CD14-positive monocyte (primary cell): ENCODE results near the gene SNHG17. TPM values are rescaled to one million over a fixed set of nuclear protein-coding genes. Genes with fewer than 3 reads are reported as not detected.
A peak's percentile ranks its signal among the peaks of the same experiment; 100 is the strongest.
"Not testable (repeated sequence)": the region's sequence is repeated elsewhere in the genome, so short reads cannot be mapped to it uniquely, and the experiment has no call there.

ENCODE experiments used
- DNase-seq, 3 donors: peaks; one replicate each; pipeline ENCODE4 v3.0.0-alpha.2; 2011 to 2022
- H2AFZ ChIP-seq: 2 replicates; pipeline ENCODE4 v1.6.0; 2012; ENCODE audit warnings: mild to moderate bottlenecking, low read depth, low read length, inconsistent platforms; ENCODE audit not compliant: insufficient read depth, poor library complexity, severe bottlenecking
- H3K27ac ChIP-seq, 2 donors: 1 replicate in 1 of 2; 2 replicates in 1 of 2; pipeline ENCODE4 v1.5.1; 2012 to 2013; ENCODE audit warnings: low read length in 2 of 2, control low read depth in 1 of 2, inconsistent platforms in 1 of 2, low read depth in 1 of 2, mild to moderate bottlenecking in 1 of 2
- H3K27me3 ChIP-seq, 2 donors: one replicate each; pipeline versions ENCODE4 v1.6.0 to v1.6.1; 2011 to 2013; ENCODE audit warnings: low read length in 2 of 2; ENCODE audit not compliant: control insufficient read depth in 2 of 2, insufficient read depth in 2 of 2
- H3K36me3 ChIP-seq, 2 donors: replicated peaks in 1 of 2; 1 replicate in 1 of 2; 2 replicates in 1 of 2; pipeline versions ENCODE4 v1.5.1 to v1.6.1; 2012 to 2013; ENCODE audit warnings: low read length in 2 of 2, control low read depth in 1 of 2, inconsistent platforms in 1 of 2, mild to moderate bottlenecking in 1 of 2; ENCODE audit not compliant: insufficient read depth in 2 of 2, control insufficient read depth in 1 of 2
- H3K4me1 ChIP-seq, 2 donors: 1 replicate in 1 of 2; 2 replicates in 1 of 2; pipeline versions ENCODE4 v1.5.1 to v1.6.1; 2012 to 2013; ENCODE audit warnings: low read length in 2 of 2, control low read depth in 1 of 2, inconsistent platforms in 1 of 2, mild to moderate bottlenecking in 1 of 2, moderate library complexity in 1 of 2; ENCODE audit not compliant: insufficient read depth in 2 of 2, control insufficient read depth in 1 of 2
- H3K4me2 ChIP-seq: replicated peaks from 2 replicates; pipeline ENCODE3; 2012; ENCODE audit warnings: low read length, moderate library complexity, mild to moderate bottlenecking; ENCODE audit not compliant: poor library complexity, severe bottlenecking; ENCODE audit errors: extremely low read depth
- H3K4me3 ChIP-seq, 3 experiments: fragments of 200-600 bp in 1 of 3; sonication (generic) in 1 of 3; replicated peaks in 1 of 3; 1 replicate in 2 of 3; 2 replicates in 1 of 3; pipeline ENCODE4 v1.5.1; 2011 to 2013; ENCODE audit warnings: low read length in 3 of 3, mild to moderate bottlenecking in 3 of 3, control low read depth in 2 of 3, low read depth in 2 of 3, inconsistent platforms in 1 of 3, moderate library complexity in 1 of 3
- H3K79me2 ChIP-seq: 2 replicates; pipeline ENCODE4 v1.6.0; 2012; ENCODE audit warnings: mild to moderate bottlenecking, control low read depth, inconsistent platforms, low read length, moderate library complexity; ENCODE audit not compliant: insufficient read depth
- H3K9ac ChIP-seq: 2 replicates; pipeline ENCODE4 v1.6.0; 2017; ENCODE audit warnings: low read length, mild to moderate bottlenecking; ENCODE audit not compliant: insufficient read depth, poor library complexity, severe bottlenecking
- H3K9me3 ChIP-seq, 2 donors: replicated peaks in 1 of 2; 1 replicate in 1 of 2; 2 replicates in 1 of 2; pipeline versions ENCODE4 v1.5.1 to v1.6.1; 2012 to 2013; ENCODE audit warnings: low read length in 2 of 2, control low read depth in 1 of 2; ENCODE audit not compliant: control insufficient read depth in 1 of 2, insufficient read depth in 1 of 2
- H4K20me1 ChIP-seq: 2 replicates; pipeline ENCODE4 v1.6.0; 2012; ENCODE audit warnings: mild to moderate bottlenecking, low read length, control low read depth, moderate library complexity; ENCODE audit not compliant: insufficient read depth
- H3K27ac Mint-ChIP-seq, 7 donors: one replicate each; pipeline ENCODE4 v1.8.0; 2020; ENCODE audit warnings: mild to moderate bottlenecking in 7 of 7, mixed read lengths in 7 of 7, moderate library complexity in 6 of 7, inconsistent platforms in 2 of 7
- H3K27me3 Mint-ChIP-seq, 3 donors: one replicate each; pipeline ENCODE4 v1.8.0; 2021 to 2022; ENCODE audit warnings: low read depth in 3 of 3, mild to moderate bottlenecking in 3 of 3, mixed read lengths in 3 of 3, moderate library complexity in 3 of 3, inconsistent platforms in 1 of 3
- H3K36me3 Mint-ChIP-seq, 2 donors: one replicate each; pipeline ENCODE4 v1.8.0; 2020; ENCODE audit warnings: mixed read lengths in 2 of 2, inconsistent platforms in 1 of 2, mild to moderate bottlenecking in 1 of 2
- H3K4me1 Mint-ChIP-seq: one replicate; pipeline ENCODE4 v1.8.0; 2020; ENCODE audit warnings: mild to moderate bottlenecking, mixed read lengths
- H3K4me3 Mint-ChIP-seq, 2 donors: one replicate each; pipeline ENCODE4 v1.8.0; 2020; ENCODE audit warnings: mild to moderate bottlenecking in 2 of 2, mixed read lengths in 2 of 2, moderate library complexity in 1 of 2
- H3K9me3 Mint-ChIP-seq, 7 donors: one replicate each; pipeline ENCODE4 v1.8.0; 2020 to 2022; ENCODE audit warnings: mixed read lengths in 7 of 7, mild to moderate bottlenecking in 6 of 7, moderate library complexity in 6 of 7, inconsistent platforms in 2 of 7
- WGBS: methylation state at CpG from one replicate; pipeline ENCODE4 v1.1.5; 2013; ENCODE audit warnings: missing lambda C conversion rate; ENCODE audit not compliant: insufficient coverage; 5-methylcytosine and 5-hydroxymethylcytosine counted together
- intact Hi-C, 2 donors: fragments of 100-400 bp; cut with micrococcal nuclease; formaldehyde crosslinking; loops; one replicate each; pipeline versions ENCODE4 v1.15.0 to v1.15.1; 2023
- polyA plus RNA-seq, 3 donors: library from polyadenylated mRNA; depleted of rRNA in 1 of 3; unstranded in 2 of 3; stranded (reverse) in 1 of 3; fragments of 300-500 nt in 2 of 3; fragments of >200 nt in 1 of 3; fragmentation: Illumina TruSeq in 2 of 3; gene quantifications; 1 replicate in 2 of 3; 2 replicates in 1 of 3; pipeline ENCODE4 v1.2.3, GENCODE V29; 2012 to 2021
- TF ChIP-seq, protein P1 (sequence below): fragments of 200-600 bp; IDR thresholded peaks from one replicate; pipeline ENCODE4 v1.8.0; 2022; ENCODE audit warnings: antibody characterized with exemption, mild to moderate bottlenecking

Gene SNHG17
- polyA plus RNA-seq, 3 donors, result 10.1 to 32.4 (median 29.2) TPM

DNA sequence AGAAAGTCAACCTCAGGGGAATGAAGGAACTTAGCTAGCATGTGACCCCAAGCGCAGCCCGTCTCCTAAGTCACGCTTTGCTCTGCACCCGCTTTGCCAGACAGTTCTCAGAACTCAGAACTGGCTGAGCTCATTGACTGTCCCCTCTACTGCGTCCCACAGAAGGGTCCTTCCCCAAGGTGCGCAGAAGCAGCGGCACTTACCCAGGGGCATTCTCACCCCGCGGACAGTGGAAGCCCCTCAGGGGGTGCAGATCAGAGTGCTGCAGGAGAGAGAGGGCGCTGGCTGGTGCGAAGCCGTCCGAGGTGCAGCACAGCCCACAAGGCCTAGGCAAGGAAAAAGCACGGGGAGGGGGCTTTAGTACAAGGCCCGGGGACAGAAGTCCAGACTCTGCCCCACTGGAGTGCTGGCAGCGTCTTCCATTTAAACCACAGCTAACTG is 807 bp downstream of the SNHG17 start:
- peak overlapping the region; percentile 94 to 96 for H3K4me3 Mint-ChIP-seq
- peaks cover 18% of the 10 kb centered on the region for H3K4me1 Mint-ChIP-seq

GRCh38 chr20:38433304-38433972 is 1.7 kb downstream of the SNHG17 start:
- H3K9me3 Mint-ChIP-seq, result peaks cover 0 to 5% (median 0%) of the 10 kb centered on the region in 7 donors
- Histone ChIP-seq H3K79me2 (peaks cover 62% of the 10 kb centered on the region), H3K4me3 (peak overlapping the region in 1 of 3 experiments; percentile 82), H3K4me2 (peak overlapping the region; percentile 87), H3K9ac (peak overlapping the region; percentile 87), H3K4me1 (peaks cover 16 to 20% of the 10 kb centered on the region in 2 donors), H3K9me3 (no peaks in the 10 kb centered on the region), H2AFZ (no peak overlapping the region), H3K27me3 (no peaks in the 10 kb centered on the region), H3K36me3 (peaks cover 45 to 56% of the 10 kb centered on the region in 2 donors), H3K27ac (peak overlapping the region in 1 of 2 donors; percentile 88), H4K20me1 (peaks cover 56% of the 10 kb centered on the region)
- peak overlapping the region; percentile 94 to 96 for H3K4me3 Mint-ChIP-seq
- intact Hi-C loops, result loop anchor here in 1 of 2 donors (10.0 kb wide), 1 partner anchor 399 kb away; the partner anchor contains the start of genes RPRD1B and TTI1
- H3K27me3 Mint-ChIP-seq, result peaks cover 3 to 10% (median 6%) of the 10 kb centered on the region in 3 donors
- peak overlapping the region in 5 of 7 donors; percentile 37 to 94 (median 85) for H3K27ac Mint-ChIP-seq
- WGBS, result 91% methylated on average over 3 of the region's 9 CpGs
- H3K4me1 Mint-ChIP-seq, result peaks cover 18% of the 10 kb centered on the region
- H3K36me3 Mint-ChIP-seq, result peaks cover 49 to 56% of the 10 kb centered on the region in 2 donors
- no peak for DNase-seq
- TF ChIP-seq, protein P1, sequence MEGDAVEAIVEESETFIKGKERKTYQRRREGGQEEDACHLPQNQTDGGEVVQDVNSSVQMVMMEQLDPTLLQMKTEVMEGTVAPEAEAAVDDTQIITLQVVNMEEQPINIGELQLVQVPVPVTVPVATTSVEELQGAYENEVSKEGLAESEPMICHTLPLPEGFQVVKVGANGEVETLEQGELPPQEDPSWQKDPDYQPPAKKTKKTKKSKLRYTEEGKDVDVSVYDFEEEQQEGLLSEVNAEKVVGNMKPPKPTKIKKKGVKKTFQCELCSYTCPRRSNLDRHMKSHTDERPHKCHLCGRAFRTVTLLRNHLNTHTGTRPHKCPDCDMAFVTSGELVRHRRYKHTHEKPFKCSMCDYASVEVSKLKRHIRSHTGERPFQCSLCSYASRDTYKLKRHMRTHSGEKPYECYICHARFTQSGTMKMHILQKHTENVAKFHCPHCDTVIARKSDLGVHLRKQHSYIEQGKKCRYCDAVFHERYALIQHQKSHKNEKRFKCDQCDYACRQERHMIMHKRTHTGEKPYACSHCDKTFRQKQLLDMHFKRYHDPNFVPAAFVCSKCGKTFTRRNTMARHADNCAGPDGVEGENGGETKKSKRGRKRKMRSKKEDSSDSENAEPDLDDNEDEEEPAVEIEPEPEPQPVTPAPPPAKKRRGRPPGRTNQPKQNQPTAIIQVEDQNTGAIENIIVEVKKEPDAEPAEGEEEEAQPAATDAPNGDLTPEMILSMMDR, result no peak

More for the DNA sequence above, 807 bp downstream of the SNHG17 start:
- peaks cover 16 to 20% of the 10 kb centered on the region in 2 donors for H3K4me1 ChIP-seq
- peak overlapping the region; percentile 85 to 94 (median 93) for H3K27ac Mint-ChIP-seq
- peak overlapping the region; percentile 85 to 88 for H3K27ac ChIP-seq
- peaks cover 47% of the 10 kb centered on the region for H4K20me1 ChIP-seq
- H3K36me3 ChIP-seq, result peaks cover 36 to 47% of the 10 kb centered on the region in 2 donors
- intact Hi-C loops, result loop anchor here in 1 of 2 donors (10.0 kb wide), 1 partner anchor 400 kb away; the partner anchor contains the start of genes RPRD1B and TTI1
- no peaks in the 10 kb centered on the region for H3K9me3 ChIP-seq
- no peaks in the 10 kb centered on the region for H3K27me3 ChIP-seq
- TF ChIP-seq, protein P1, result no peak
- 0% methylated on average over 11 of the region's 16 CpGs for WGBS
- H3K36me3 Mint-ChIP-seq, result peaks cover 40 to 48% of the 10 kb centered on the region in 2 donors
- peak overlapping the region; percentile 87 for H3K9ac ChIP-seq
- peak overlapping the region; percentile 87 for H3K4me2 ChIP-seq
- peak overlapping the region; percentile 93 for H2AFZ ChIP-seq
- H3K9me3 Mint-ChIP-seq, result peaks cover 0 to 5% (median 0%) of the 10 kb centered on the region in 7 donors
- H3K79me2 ChIP-seq, result peaks cover 53% of the 10 kb centered on the region
- H3K4me3 ChIP-seq, result peak overlapping the region; percentile 69 to 82 (median 75)
- DNase-seq, result peak; percentile 37 to 58 (median 51)
- H3K27me3 Mint-ChIP-seq, result peaks cover 3 to 11% (median 9%) of the 10 kb centered on the region in 3 donors

- H3K27ac ChIP-seq, result peak overlapping the region in 1 of 2 donors; percentile 88
- Mint-ChIP-seq H3K4me1 (peaks cover 18% of the 10 kb centered on the region), H3K27ac (peak overlapping the region in 1 of 7 donors; percentile 8), H3K36me3 (peaks cover 54 to 62% of the 10 kb centered on the region in 2 donors)
- 100% methylated on average over 1 of the region's 5 CpGs for WGBS
- peaks cover 67% of the 10 kb centered on the region for H3K79me2 ChIP-seq
- not testable (repeated sequence) for H3K4me3 Mint-ChIP-seq, H3K4me2 ChIP-seq, H3K27me3 ChIP-seq, H3K9ac ChIP-seq, DNase-seq, H3K4me3 ChIP-seq, H3K9me3 ChIP-seq, H3K9me3 Mint-ChIP-seq, H3K27me3 Mint-ChIP-seq, H2AFZ ChIP-seq
- H4K20me1 ChIP-seq, result peaks cover 62% of the 10 kb centered on the region
- intact Hi-C loops, result loop anchor here in 1 of 2 donors (10.0 kb wide), 1 partner anchor 398 kb away; the partner anchor contains the start of genes RPRD1B and TTI1
- H3K4me1 ChIP-seq, result peaks cover 16 to 20% of the 10 kb centered on the region in 2 donors
- peaks cover 50 to 61% of the 10 kb centered on the region in 2 donors for H3K36me3 ChIP-seq
Measured at GRCh38 chr20:38432870-38433269, 2.3 kb downstream of the SNHG17 start.
